Measurements from ENCODE around the gene IFIT3.
"Not testable (repeated sequence)": the region's sequence is repeated elsewhere in the genome, so short reads cannot be mapped to it uniquely, and the experiment has no call there.

IFIT3 gene

DNA sequence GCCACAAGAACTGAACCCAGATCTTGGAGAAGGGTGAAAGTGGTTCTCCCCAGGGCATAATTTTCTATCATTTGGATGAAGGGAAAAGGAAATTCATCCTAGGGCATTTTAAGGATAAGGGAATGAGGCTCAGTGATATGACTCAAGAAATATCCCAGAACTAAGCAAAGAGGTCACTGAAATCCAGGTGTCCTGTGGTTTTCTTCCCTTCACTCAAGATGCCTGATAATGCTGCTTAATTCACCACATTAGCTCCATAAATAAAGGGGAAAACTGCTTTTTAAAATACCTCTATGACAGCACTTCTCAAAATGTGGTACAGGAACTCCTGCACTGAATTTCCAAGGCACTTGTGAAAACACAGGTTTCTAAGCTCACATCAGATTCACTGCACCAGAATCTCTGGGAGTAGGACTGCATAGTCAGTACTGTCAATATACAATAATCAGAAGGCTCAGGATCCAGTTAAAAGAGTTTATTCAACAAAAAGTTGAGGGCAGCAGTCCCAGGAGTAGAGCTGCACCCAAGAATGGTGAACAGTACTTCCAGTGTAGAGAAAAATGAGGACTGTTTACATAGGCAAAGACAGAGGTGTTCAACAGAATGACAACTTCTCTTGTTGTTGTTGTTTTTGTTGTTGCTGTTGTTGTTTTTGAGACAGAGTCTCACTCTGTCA is 2.9 kb downstream of the IFIT3 start:
- H3K9me2 ChIP-seq (replicated peaks; ENCODE audit: insufficient read depth, low read length) = no peaks in the 10 kb centered on the region
- no peaks in the 10 kb centered on the region for H3K79me2 ChIP-seq (ENCODE audit: low read length)
- H3K27ac ChIP-seq (ENCODE audit: low read length) = no peak overlapping the region
- H2AFZ ChIP-seq (ENCODE audit: low read length) = no peak overlapping the region
- TF ChIP-seq, protein P1, sequence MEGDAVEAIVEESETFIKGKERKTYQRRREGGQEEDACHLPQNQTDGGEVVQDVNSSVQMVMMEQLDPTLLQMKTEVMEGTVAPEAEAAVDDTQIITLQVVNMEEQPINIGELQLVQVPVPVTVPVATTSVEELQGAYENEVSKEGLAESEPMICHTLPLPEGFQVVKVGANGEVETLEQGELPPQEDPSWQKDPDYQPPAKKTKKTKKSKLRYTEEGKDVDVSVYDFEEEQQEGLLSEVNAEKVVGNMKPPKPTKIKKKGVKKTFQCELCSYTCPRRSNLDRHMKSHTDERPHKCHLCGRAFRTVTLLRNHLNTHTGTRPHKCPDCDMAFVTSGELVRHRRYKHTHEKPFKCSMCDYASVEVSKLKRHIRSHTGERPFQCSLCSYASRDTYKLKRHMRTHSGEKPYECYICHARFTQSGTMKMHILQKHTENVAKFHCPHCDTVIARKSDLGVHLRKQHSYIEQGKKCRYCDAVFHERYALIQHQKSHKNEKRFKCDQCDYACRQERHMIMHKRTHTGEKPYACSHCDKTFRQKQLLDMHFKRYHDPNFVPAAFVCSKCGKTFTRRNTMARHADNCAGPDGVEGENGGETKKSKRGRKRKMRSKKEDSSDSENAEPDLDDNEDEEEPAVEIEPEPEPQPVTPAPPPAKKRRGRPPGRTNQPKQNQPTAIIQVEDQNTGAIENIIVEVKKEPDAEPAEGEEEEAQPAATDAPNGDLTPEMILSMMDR (IDR thresholded peaks at IDR 0.05; ENCODE audit: low read length) = no peak
- TF ChIP-seq EZH2 (optimal IDR thresholded peaks at IDR 0.05; ENCODE audit: low read depth, low read length) (no peak), EZH2phosphoT487 (IDR thresholded peaks at IDR 0.05; ENCODE audit: low read length) (no peak)
- H3K4me3 ChIP-seq (ENCODE audit: low read length) = no peak overlapping the region
- 0 out of 2 replicates have a peak, but pooled peaks cover 7% of the 10 kb centered on the region for H3K27me3 ChIP-seq (replicated peaks; ENCODE audit: insufficient read depth, low read length)
- no peaks in the 10 kb centered on the region for H3K9me3 ChIP-seq (replicated peaks; ENCODE audit: insufficient read depth, low read length)
- H3K4me2 ChIP-seq (ENCODE audit: low read depth, low read length) = no peak overlapping the region
- no peaks in the 10 kb centered on the region for H3K36me3 ChIP-seq (replicated peaks; ENCODE audit: insufficient read depth, low read length)
- H3K9ac ChIP-seq (ENCODE audit: low read length) = no peak overlapping the region
- H3K4me1 ChIP-seq (ENCODE audit: low read length) = peaks cover 25% of the 10 kb centered on the region
- peaks cover 26% of the 10 kb centered on the region for H3F3A ChIP-seq (ENCODE audit: insufficient read depth, low read length)
- DNase-seq = no peak
- H4K20me1 ChIP-seq (ENCODE audit: insufficient read depth, low read length) = no peaks in the 10 kb centered on the region

DNA sequence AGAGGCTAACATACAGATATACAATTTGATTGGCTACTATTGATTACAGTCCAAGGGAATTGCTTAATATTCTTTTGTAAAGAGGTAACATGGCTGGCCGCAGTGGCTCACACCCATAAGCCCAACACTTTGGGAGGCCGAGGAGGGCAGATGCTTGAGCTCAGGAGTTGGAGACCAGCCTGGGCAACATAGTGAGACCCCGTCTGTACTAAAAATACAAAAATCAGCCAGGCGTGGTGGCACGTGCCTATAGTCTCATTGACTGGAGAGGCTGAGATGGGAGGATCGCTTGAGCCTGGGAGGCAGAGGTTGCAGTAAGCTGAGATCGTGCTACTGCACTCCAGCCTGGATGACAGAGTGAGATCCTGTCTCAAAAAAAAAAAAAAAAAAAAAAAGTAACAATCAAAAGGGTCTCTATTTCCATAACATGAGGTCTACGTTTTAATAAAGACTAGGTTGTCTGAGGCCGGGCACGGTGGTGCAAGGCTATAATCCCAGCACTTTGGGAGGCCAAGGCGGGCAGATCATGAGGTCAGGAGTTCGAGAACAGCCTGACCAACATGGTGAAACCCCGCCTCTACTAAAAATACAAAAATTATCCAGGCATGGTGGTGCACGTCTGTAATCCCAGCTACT is 3.8 kb downstream of the IFIT3 start:
- not testable (repeated sequence) for H3K9ac ChIP-seq (ENCODE audit: low read length)
- peak overlapping the region; percentile 74; the same call in 1 of the 2 replicates for H3K27ac ChIP-seq (ENCODE audit: low read length)

DNA sequence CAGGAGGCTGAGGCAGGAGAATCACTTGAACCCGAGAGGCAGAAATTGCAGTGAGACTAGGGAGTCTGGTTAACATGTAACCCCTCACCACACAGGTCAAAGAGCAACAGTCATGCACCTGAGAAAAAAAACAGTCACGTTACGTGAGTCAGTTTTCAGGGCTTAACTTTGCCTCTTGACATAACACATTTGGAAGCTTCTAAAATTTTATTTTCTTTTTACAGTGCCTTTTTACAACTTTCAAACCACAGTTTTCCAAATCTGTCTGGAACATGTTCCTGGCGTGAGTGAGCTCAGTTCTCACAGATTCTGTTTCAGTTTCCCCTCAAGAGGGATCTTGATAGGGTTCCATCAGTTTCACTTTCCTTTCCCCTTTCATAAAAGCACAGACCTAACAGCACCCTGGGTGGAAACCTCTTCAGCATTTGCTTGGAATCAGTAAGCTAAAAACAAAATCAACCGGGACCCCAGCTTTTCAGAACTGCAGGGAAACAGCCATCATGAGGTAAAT is 4.4 kb downstream of the IFIT3 start:
- Histone ChIP-seq H2AFZ (ENCODE audit: low read length) (no peak overlapping the region), H3K4me3 (ENCODE audit: low read length) (peak overlapping the region; percentile 38; the same call in 1 of the 2 replicates), H3K27me3 (replicated peaks; ENCODE audit: insufficient read depth, low read length) (0 out of 2 replicates have a peak, but pooled peaks cover 7% of the 10 kb centered on the region), H4K20me1 (ENCODE audit: insufficient read depth, low read length) (no peaks in the 10 kb centered on the region), H3K4me1 (ENCODE audit: low read length) (peaks cover 25% of the 10 kb centered on the region), H3K9me2 (replicated peaks; ENCODE audit: insufficient read depth, low read length) (no peaks in the 10 kb centered on the region), H3K4me2 (ENCODE audit: low read depth, low read length) (peak overlapping the region; percentile 67), H3F3A (ENCODE audit: insufficient read depth, low read length) (peaks cover 26% of the 10 kb centered on the region), H3K9ac (ENCODE audit: low read length) (peak overlapping the region; percentile 9; the same call in 1 of the 2 replicates), H3K27ac (ENCODE audit: low read length) (peak overlapping the region; percentile 74), H3K9me3 (replicated peaks; ENCODE audit: insufficient read depth, low read length) (no peaks in the 10 kb centered on the region), H3K36me3 (replicated peaks; ENCODE audit: insufficient read depth, low read length) (no peaks in the 10 kb centered on the region), H3K79me2 (ENCODE audit: low read length) (no peaks in the 10 kb centered on the region)
- DNase-seq = peak; percentile 88
- TF ChIP-seq, protein P1 (IDR thresholded peaks at IDR 0.05; ENCODE audit: low read length) = no peak
- TF ChIP-seq EZH2 (optimal IDR thresholded peaks at IDR 0.05; ENCODE audit: low read depth, low read length) (no peak), EZH2phosphoT487 (IDR thresholded peaks at IDR 0.05; ENCODE audit: low read length) (no peak)

More for the DNA sequence above, 3.8 kb downstream of the IFIT3 start:
- H3K9me2 ChIP-seq (replicated peaks; ENCODE audit: insufficient read depth, low read length); DNase-seq; H3K9me3 ChIP-seq (replicated peaks; ENCODE audit: insufficient read depth, low read length); H3K79me2 ChIP-seq (ENCODE audit: low read length); H3K36me3 ChIP-seq (replicated peaks; ENCODE audit: insufficient read depth, low read length); H2AFZ ChIP-seq (ENCODE audit: low read length); H4K20me1 ChIP-seq (ENCODE audit: insufficient read depth, low read length); H3K27me3 ChIP-seq (replicated peaks; ENCODE audit: insufficient read depth, low read length): not testable (repeated sequence)
- Histone ChIP-seq H3K4me1 (ENCODE audit: low read length) (peaks cover 25% of the 10 kb centered on the region), H3K4me2 (ENCODE audit: low read depth, low read length) (peak overlapping the region; percentile 67), H3K4me3 (ENCODE audit: low read length) (peak overlapping the region; percentile 38; the same call in 1 of the 2 replicates), H3F3A (ENCODE audit: insufficient read depth, low read length) (peaks cover 26% of the 10 kb centered on the region)

Data from MM.1S (cell line).